Measurements from ENCODE around the gene ZBTB49.

DNA sequence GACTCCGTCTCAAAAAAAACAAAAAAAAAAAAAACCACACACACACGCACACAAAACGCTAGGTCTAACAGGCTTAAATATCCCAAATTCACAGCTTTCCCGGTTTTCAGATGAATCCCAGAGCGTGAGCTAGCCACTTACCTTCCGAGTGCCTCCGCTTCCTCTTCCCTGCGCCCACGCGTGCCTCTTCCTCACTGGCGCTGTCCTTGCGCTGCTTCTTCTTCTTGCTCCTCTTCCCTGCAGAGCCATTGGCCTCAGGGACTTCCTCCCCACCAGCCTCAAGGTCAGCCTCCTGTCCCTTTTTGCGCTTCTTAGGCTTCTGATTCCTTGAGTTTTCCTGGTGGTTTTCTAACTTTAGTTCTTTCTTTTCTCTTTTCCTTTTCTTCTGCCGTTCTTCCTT is 15.8 kb upstream of the ZBTB49 start:
- TF ChIP-seq, protein P1, sequence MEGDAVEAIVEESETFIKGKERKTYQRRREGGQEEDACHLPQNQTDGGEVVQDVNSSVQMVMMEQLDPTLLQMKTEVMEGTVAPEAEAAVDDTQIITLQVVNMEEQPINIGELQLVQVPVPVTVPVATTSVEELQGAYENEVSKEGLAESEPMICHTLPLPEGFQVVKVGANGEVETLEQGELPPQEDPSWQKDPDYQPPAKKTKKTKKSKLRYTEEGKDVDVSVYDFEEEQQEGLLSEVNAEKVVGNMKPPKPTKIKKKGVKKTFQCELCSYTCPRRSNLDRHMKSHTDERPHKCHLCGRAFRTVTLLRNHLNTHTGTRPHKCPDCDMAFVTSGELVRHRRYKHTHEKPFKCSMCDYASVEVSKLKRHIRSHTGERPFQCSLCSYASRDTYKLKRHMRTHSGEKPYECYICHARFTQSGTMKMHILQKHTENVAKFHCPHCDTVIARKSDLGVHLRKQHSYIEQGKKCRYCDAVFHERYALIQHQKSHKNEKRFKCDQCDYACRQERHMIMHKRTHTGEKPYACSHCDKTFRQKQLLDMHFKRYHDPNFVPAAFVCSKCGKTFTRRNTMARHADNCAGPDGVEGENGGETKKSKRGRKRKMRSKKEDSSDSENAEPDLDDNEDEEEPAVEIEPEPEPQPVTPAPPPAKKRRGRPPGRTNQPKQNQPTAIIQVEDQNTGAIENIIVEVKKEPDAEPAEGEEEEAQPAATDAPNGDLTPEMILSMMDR (IDR thresholded peaks at IDR 0.05) = no peak
- TF ChIP-seq POLR2A (IDR thresholded peaks at IDR 0.05) (no peak), POLR2AphosphoS5 (IDR thresholded peaks at IDR 0.05) (no peak), EP300 (IDR thresholded peaks at IDR 0.05) (no peak)

Data from upper lobe of left lung (tissue), 4 donors.